Suppressor macrophage (primary cell): ENCODE data around the gene SLC39A12.

Experiments used
- DNase-seq, 4 experiments: peaks; one replicate each; pipeline ENCODE4 v3.0.0-alpha.2; 2020 to 2022

SLC39A12 gene

GRCh38 chr10:17963431-17963830 is 11.7 kb downstream of the SLC39A12 start:
- DNase-seq: no peak

- DNase-seq: no peak
Observed at GRCh38 chr10:17965649-17966235, 14.0 kb downstream of the SLC39A12 start.

GRCh38 chr10:17974505-17974904 is 22.8 kb downstream of the SLC39A12 start:
- DNase-seq: no peak

GRCh38 chr10:17980846-17981565 is 29.3 kb downstream of the SLC39A12 start:
- DNase-seq: no peak

GRCh38 chr10:17981766-17982380 is 30.2 kb downstream of the SLC39A12 start:
- DNase-seq: no peak

GRCh38 chr10:17984056-17984455 is 32.3 kb downstream of the SLC39A12 start:
- DNase-seq: peak in 2 of 4 experiments; percentile 24 to 28

GRCh38 chr10:17984563-17984962 is 32.8 kb downstream of the SLC39A12 start:
- no peak for DNase-seq

GRCh38 chr10:17989908-17990767 is 38.4 kb downstream of the SLC39A12 start:
- peak in 3 of 4 experiments; percentile 18 to 40 (median 19) for DNase-seq

GRCh38 chr10:17992266-17992665 is 40.5 kb downstream of the SLC39A12 start:
- DNase-seq: no peak

- DNase-seq: no peak
Observed at GRCh38 chr10:17993361-17993760, 41.6 kb downstream of the SLC39A12 start.

GRCh38 chr10:18000601-18001000 is 48.9 kb downstream of the SLC39A12 start:
- DNase-seq: no peak

GRCh38 chr10:18005445-18005780 is 53.7 kb downstream of the SLC39A12 start:
- no peak for DNase-seq

GRCh38 chr10:18005781-18006456 is 54.2 kb downstream of the SLC39A12 start:
- no peak for DNase-seq

GRCh38 chr10:18008986-18009385 is 57.3 kb downstream of the SLC39A12 start:
- no peak for DNase-seq

GRCh38 chr10:18010050-18010449 is 58.3 kb downstream of the SLC39A12 start:
- DNase-seq: peak in 1 of 4 experiments; percentile 25

GRCh38 chr10:18020523-18020922 is 68.8 kb downstream of the SLC39A12 start:
- DNase-seq: no peak

GRCh38 chr10:18021725-18022480 is 70.2 kb downstream of the SLC39A12 start:
- no peak for DNase-seq

GRCh38 chr10:18043148-18044006 is 91.7 kb downstream of the SLC39A12 start:
- DNase-seq: no peak

- DNase-seq: no peak
Observed at GRCh38 chr10:18044976-18045720, 93.4 kb downstream of the SLC39A12 start.

GRCh38 chr10:18056583-18056982 is 104.9 kb downstream of the SLC39A12 start:
- no peak for DNase-seq
